GM21447 (cell line): Measurements from ENCODE around the gene CABP5.

Source experiments
- ATAC-seq: cut with Tn5 transposase; IDR thresholded peaks from one replicate; pipeline ENCODE4 v1.9.1; 2021; ENCODE audit not compliant: unreplicated experiment

The CABP5 gene

GRCh38 chr19:48033604-48034003 is 10.3 kb downstream of the CABP5 start:
- no peak for ATAC-seq

- ATAC-seq = no peak
Measured at GRCh38 chr19:48030073-48030472, 13.8 kb downstream of the CABP5 start.

GRCh38 chr19:48029431-48029830 is 14.4 kb downstream of the CABP5 start:
- no peak for ATAC-seq

- no peak for ATAC-seq
Measured at GRCh38 chr19:48025480-48025879, 18.4 kb downstream of the CABP5 start.

GRCh38 chr19:48023518-48023917 is 20.4 kb downstream of the CABP5 start:
- no peak for ATAC-seq

GRCh38 chr19:48023011-48023410 is 20.9 kb downstream of the CABP5 start:
- ATAC-seq = no peak

DNA sequence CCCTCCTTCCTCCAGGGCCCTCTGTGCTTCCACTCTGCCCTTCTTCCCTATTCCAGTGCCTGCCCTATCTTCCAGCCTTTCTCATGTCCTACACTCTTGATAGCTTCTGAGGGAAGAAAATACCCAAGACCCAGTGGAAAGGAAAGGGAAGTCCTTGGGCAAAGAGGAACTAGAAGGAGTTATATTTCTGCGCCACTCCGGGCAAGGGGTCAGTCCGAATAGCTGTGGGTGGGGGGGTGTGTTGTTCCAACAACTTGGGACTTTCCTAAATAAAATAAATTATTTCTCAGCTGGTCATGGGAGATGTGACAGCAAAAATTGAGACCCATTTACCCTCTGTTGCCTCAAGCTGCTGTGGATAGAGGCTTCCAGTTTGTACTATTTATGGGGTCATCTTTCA is 23.2 kb downstream of the CABP5 start:
- no peak for ATAC-seq

- no peak for ATAC-seq
Measured at GRCh38 chr19:48010932-48011758, 32.7 kb downstream of the CABP5 start.

- no peak for ATAC-seq
Measured at GRCh38 chr19:48006762-48007161, 37.1 kb downstream of the CABP5 start.

- no peak for ATAC-seq
Measured at GRCh38 chr19:48004236-48004635, 39.6 kb downstream of the CABP5 start.

DNA sequence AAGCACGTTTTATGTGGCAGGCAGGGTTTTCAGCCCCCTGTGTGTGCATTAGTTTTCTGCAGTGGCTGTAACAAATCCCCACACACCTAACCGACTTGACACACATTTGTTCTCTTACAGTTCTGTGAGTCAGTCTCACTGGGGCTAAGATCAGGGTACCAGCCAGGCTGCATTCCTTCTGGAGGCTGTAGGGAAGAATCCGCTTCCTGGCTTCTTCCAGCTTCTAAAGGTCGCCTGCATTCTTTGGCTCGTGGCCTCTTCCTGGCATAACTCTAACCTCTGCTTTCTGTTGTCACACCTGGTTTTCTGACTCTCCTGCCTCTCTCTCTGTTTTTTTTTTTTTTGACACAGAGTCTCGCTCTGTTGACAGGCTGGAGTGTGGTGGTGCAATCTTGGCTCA is 43.0 kb downstream of the CABP5 start:
- no peak for ATAC-seq

DNA sequence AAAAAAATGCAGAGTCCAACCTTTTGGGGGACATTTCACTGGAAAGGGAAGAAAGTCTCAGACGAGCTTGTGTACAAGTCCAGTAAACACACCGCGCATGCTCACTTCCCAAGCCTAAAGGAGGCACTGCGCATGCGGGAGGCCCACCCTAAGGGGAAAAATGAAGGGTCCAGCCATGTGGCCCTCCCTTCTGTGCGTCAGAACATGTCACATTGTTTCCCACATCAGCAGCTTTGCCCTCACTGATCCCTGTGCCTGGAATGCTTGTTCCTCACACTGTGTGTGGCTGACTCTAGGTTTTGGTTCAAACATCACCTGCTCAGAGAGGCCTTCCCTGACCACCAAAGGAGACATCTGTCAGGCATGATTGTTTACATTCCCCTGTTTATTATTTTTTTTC is 45.1 kb downstream of the CABP5 start:
- no peak for ATAC-seq

DNA sequence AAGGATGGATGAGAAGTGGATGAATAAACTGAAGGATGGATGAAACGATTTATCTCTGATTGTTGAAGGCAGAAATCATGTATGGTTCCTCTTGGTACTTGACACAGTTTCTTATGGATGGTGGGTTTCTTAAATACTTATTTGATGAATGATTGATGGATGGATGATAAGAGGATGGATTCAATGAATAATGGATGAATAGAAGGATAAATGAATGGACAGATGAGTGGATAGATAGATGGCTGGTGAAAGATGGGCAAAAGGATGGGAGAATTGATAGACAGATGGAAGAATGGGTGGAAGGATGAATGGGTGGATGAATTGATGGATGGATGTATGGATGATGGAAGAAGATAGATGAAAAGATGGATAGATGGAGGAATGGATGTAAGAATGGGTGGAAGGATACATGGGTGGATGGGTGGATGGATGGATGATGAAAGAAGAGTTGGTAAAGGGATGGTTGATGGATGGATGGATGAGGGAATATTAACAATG is 47.6 kb downstream of the CABP5 start:
- ATAC-seq = no peak

DNA sequence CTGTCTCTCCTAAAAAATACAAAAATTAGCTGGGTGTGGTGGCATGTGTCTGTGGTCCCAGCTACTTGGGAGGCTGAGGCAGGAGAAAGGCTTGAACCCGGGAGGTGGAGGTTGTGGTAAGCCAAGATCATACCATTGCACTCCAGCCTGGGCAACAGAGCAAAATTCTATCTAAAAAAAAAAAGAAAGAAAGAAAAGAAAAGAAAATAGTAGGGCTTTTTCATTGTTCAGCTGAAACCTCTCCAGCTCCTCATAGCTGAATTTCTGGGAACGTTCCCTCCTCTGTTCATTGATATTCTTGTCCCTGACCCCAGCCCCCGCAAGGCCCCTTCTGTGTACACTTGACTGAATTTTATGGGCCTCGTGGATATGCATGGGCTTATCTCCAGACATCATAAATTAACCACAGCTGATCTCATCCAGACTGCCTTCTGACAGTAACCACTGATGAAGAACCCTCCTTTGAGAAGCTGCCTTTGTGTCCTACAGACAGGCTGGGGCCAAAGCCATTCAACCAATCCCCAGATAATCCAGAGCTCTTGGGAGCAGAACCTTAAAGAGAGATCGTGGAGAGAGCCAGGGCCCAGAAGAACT is 49.6 kb downstream of the CABP5 start, which contains the start of gene ELSPBP1:
Gene ELSPBP1, plus strand, starts transcription at position 424 of the 594 bp plus-strand sequence. CDS start 14,036 bp downstream, outside the sequence.
- no peak for ATAC-seq

GRCh38 chr19:47992070-47992469 is 51.8 kb downstream of the CABP5 start, which contains the start of gene BSPH1:
TSS of gene BSPH1 (minus strand) at chr19:47992170. CDS start at chr19:47992081, 89 bp downstream.
- ATAC-seq = no peak

GRCh38 chr19:47991191-47991808 is 52.6 kb downstream of the CABP5 start:
- no peak for ATAC-seq
